ENCODE measurements around the gene SMAP1.

DNA sequence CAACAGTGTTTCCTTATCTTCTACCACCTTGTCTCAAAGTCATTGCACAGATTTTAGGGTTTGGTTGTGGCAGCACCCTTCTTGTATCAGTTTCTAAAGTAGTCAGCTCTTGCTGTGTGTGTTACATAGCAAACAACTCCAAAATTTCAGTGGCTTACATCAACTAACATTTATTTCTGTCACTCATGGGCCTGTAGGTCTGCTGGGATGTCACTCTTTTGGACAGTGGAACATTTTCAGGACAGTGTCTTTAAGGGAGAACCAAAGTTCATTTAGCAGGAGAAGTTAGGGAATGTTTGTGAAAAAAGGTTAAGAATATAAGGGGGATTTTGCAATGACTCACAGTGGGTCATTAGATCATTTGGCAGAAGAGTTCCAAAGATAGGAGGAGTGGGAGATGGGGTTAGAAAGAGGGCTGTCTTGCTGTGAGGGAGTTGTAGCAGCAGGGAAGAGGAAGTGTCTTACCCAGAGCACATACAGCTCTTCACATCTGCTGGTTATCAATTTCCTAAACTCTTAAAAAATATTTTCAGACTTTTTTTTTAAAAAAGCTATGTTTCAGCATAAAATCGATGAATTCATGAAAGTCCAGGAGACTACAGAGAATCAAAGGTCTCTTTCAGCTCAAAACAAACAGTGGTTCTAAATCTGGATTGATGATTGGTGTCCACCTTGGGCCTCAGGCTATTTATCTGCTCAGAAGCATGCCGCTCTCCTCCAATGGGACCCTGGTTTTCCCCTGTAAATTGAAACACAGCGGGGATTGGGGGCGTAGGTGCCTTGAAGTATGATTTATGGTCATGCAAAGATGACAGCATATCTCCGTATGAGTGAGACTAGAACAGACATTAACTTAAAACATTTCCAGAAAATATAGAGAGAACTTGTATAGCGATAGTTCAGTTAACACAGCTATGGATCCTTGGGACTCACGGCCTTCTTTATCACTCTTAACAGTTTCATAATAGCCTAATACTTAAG is 171.9 kb downstream of the SMAP1 start:
- TF ChIP-seq, protein P1, sequence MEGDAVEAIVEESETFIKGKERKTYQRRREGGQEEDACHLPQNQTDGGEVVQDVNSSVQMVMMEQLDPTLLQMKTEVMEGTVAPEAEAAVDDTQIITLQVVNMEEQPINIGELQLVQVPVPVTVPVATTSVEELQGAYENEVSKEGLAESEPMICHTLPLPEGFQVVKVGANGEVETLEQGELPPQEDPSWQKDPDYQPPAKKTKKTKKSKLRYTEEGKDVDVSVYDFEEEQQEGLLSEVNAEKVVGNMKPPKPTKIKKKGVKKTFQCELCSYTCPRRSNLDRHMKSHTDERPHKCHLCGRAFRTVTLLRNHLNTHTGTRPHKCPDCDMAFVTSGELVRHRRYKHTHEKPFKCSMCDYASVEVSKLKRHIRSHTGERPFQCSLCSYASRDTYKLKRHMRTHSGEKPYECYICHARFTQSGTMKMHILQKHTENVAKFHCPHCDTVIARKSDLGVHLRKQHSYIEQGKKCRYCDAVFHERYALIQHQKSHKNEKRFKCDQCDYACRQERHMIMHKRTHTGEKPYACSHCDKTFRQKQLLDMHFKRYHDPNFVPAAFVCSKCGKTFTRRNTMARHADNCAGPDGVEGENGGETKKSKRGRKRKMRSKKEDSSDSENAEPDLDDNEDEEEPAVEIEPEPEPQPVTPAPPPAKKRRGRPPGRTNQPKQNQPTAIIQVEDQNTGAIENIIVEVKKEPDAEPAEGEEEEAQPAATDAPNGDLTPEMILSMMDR (IDR thresholded peaks at IDR 0.05), result no peak
- no peak for TF ChIP-seq POLR2A (IDR thresholded peaks at IDR 0.05)
- no peak for TF ChIP-seq EP300 (IDR thresholded peaks at IDR 0.05)
- no peak for TF ChIP-seq POLR2AphosphoS5 (IDR thresholded peaks at IDR 0.05)

Measured in gastroesophageal sphincter (tissue), 3 donors.